ENCODE results near the gene KCNH2. TPM values are rescaled to one million over a fixed set of nuclear protein-coding genes. Genes with fewer than 3 reads are reported as not detected.

Gene KCNH2
- total RNA-seq, 1 donor from 2014 or later, result 0.99 TPM

- no peak for DNase-seq
Observed at GRCh38 chr7:150959739-150960734, 18.1 kb downstream of the KCNH2 start.

GRCh38 chr7:150959081-150959480, 19.0 kb downstream of the KCNH2 start:
- DNase-seq, result no peak

GRCh38 chr7:150958597-150958996, 19.5 kb downstream of the KCNH2 start:
- no peak for DNase-seq

- no peak for DNase-seq
Observed at GRCh38 chr7:150958062-150958552, 20.0 kb downstream of the KCNH2 start.

GRCh38 chr7:150957133-150958020, 20.7 kb downstream of the KCNH2 start:
- DNase-seq, result no peak

- no peak for DNase-seq
Observed at GRCh38 chr7:150956395-150957132, 21.6 kb downstream of the KCNH2 start.

- DNase-seq, result no peak
Observed at GRCh38 chr7:150955519-150956394, 22.4 kb downstream of the KCNH2 start.

GRCh38 chr7:150954986-150955518, 23.1 kb downstream of the KCNH2 start:
- no peak for DNase-seq

- no peak for DNase-seq
Observed at GRCh38 chr7:150954201-150954985, 23.7 kb downstream of the KCNH2 start.

- DNase-seq, result no peak
Observed at GRCh38 chr7:150953061-150953997, 24.8 kb downstream of the KCNH2 start.

- no peak for DNase-seq
Observed at GRCh38 chr7:150952331-150953050, 25.6 kb downstream of the KCNH2 start.

- DNase-seq, result no peak
Observed at GRCh38 chr7:150951521-150951920, 26.6 kb downstream of the KCNH2 start.

GRCh38 chr7:150951181-150951520, 27.0 kb downstream of the KCNH2 start:
- no peak for DNase-seq

- no peak for DNase-seq
Observed at GRCh38 chr7:150950496-150951180, 27.5 kb downstream of the KCNH2 start.

GRCh38 chr7:150949971-150950491, 28.1 kb downstream of the KCNH2 start:
- no peak for DNase-seq

GRCh38 chr7:150949564-150949963, 28.6 kb downstream of the KCNH2 start:
- no peak for DNase-seq

- no peak for DNase-seq
Observed at GRCh38 chr7:150948791-150949251, 29.3 kb downstream of the KCNH2 start.
